ENCODE data around the gene SV2A.
"Not testable (repeated sequence)": the region's sequence is repeated elsewhere in the genome, so short reads cannot be mapped to it uniquely, and the experiment has no call there.

SV2A gene

DNA sequence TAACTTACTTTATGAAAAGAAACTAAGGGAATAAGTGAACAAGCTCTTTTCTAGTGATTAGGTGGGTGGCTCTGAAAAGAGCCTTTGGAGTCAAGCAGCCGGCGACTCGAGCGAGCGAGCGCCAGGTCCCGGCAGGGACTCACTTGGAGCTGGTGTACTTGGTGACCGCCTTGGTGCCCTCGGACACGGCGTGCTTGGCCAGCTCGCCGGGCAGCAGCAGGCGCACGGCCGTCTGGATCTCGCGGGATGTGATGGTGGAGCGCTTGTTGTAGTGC, 31.6 kb downstream of the SV2A start:
- not testable (repeated sequence) for FAIRE-seq

DNA sequence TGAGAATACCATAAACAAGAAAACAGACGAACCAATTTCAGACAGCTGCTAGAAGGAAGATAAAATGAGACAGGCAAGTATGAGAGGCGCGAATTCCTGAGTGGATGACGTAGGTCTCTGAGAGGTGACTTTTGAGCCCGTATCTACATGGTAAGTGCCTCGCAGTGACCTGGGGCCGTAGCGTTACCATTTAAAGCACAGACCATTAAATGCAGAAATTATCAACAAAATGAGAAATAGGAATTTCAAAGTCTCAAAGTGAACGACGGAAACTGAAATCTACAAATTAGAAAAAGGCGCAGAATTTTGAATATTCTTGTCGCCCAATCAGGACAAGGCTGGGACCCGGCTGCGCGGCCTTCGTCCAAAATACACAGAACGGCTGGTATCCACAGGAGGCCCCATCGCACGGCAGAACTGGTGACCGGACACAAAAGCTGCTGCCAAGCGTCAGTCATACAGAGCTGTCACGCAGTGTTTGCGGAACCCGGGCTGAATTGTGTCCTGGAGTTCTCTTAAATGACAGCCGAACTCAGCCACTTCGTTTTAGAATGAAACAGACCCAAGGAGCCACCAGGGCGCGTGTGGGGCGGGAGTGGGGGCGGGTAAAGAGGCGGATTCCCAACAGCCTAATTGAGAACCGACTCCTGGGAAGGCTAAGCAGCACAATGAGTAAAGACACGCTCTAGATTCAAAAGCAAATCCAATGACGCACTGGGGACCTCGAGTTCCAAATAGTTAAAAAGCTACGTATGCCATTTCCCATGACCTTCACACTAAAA, 32.1 kb downstream of the SV2A start:
- no peak for FAIRE-seq

DNA sequence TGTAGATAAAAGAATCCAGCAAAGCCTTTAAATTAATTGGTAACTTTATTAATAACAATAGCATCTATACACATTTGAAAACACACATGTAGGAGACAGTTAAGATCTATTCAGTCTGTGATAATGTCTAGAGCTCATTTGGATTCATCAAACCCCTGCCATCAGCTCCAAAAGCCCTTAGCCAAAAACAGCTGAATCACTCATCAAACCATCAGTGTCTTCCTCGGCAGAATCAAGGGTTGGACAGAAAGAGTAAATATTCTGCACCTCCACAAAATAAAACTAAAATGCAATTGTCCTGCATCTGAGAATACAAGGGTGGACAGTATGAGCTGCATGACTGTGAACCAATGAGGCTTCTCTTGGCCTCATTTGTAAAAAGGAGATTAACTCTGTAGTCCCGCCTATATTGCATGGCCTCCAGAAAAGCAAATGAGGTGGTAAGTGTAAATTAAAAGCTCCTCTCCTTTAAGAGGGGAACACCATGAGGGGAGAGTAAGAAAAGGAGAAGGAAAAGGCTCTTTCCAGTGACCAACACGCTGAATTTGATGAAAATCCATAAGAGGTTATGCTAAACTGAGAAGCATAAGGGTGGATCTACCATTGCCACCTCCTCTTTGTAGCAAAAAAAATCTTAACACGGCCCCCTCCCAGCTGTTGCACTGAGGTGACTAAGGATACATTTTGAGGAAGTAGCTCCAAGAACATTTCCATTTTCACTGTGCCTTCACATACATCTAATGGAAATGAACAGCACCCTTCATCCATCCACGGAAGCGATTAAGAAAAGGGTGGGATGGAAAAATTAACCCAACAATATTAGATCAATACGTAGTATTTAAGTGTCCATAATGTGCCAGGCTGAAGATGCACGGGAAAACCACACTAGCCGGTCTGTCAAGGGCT, 33.0 kb downstream of the SV2A start:
- FAIRE-seq, result no peak

DNA sequence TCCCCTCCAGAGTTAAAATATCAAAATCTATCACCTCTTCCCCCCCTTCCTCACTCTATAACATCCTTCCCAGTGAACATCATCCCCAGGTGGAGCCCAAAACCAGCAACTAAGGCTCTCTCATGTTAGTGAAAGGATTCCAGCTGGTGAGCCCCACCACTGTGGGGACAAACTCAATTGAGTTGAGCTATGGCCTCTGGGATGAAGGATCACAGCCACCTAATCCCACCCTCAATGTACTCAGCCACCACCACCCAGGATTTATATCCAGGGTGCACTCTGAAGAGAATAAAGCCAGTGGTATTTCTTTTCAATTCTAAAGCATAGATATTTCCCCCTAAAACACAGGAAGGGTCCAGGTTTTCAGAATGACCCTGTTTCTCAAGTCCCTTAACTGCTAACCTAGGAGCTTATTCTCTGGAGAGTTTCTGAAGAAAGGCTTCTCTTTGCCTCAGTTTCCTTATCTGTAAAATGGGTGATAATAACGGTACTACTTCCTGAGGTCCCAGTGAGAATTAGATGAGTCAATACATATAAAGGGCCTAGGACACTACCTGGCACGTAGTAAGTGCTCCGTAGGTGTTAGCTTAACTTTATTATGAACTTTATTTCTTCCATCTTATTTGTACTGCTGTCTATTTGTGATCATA, 33.9 kb downstream of the SV2A start:
- no peak for FAIRE-seq

DNA sequence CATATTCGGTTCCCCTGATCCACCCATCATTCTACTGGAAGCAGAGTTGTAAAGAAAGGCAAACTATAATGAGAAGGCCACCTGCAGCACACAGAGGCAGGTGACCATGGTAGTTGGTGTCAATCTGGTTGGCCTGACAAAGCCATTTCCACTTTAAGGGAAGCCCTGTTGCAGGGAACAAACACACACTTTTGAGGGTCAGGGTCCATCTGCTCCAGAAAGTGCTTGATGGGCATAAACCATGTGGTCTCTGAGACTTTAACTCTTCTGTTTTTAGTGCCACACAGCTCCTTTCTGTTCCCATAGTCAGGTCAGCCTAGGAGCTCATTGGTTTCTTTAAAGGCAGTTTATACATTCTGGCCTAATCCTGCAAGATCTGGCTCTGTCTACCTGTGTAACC, 35.8 kb downstream of the SV2A start:
- FAIRE-seq, result no peak

DNA sequence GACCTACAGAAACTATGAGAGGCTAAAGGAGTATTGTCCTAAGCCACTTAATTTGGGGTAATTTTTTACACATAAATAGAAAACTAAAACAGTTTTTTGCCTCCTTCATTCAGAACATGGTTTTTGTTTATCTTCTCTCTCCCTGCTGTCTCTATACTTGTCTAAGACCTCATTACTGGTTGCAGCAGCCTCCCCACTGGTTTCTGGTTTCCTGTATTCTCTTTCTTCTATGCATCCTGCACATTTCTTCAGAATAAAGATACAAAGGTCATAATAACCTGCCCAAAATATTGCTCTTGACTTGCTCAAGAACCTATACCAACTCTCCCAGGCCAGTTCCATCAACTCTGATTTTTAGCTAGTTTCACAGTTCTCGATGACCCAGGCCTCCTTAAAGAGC, 38.1 kb downstream of the SV2A start:
- FAIRE-seq, result no peak

DNA sequence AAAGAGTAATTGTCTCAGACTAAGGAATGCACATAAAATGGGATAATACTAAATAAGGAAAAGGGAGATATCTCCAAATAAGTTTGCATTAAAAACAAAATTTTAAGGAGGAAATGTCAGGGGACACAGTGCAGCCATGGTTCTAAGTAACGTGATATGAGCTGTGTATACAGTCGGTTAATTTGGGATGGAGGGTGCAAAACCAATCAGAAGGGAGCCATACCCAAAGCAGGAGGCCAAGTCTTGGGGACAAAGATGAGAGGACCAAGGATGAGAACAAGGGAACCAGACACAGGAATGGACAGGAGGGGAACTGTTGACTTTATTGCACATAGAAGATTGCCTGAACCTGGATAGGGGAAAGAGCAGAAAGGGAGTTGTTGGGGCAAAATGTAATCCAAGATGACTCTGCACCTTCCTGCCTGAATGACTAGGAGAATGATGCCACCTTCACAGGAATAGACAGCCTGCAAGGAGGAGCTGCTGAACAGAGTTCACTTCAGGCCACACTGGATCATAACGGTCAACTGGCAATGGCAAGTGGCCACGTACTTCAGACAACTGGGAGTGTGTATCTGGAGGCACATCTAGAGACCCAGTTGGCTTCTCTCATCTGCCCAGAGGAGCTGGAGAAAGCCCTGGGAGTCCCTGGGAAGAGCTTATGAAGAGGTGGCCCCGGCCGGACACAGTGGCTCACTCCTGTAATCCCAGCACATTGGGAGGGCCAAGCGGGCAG, 40.3 kb downstream of the SV2A start:
- FAIRE-seq, result no peak

DNA sequence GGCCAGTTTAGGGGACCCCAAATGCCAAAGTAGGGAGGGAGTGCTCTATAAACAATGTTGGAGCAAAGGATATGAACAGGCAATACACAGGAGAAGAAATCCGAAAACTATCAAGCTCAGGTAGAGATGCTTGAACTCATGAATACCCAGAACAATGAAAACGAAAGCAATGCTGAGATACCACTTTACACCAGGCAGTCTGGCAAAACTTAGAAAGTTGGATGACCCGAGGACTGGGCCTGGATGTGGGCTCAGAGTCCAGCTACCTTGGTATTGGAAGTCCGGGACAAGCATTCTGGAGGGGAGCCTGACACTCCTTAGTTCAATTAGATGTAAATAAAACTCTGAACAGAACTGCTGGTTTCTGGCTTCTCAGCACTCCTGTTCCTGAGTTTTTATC, 44.6 kb downstream of the SV2A start:
- FAIRE-seq, result not testable (repeated sequence)

DNA sequence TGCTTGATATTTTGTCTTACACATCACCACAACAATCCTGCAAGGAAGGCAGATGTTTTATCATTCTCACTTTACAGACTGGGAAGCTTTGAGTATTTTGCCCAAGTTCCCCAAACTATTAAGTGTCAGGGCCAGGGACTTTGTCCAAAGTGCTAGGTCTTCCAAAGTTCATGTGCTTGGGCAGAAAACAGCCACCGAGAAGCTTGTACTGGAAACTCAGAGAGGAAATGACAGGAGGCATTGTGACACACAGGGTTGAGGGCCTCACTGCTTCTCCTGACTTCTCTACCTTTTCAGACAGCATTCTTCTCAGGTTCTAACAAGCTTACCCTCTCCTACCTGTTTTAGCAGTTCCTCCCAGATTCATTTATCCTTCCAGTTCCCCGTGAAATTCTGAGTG, 50.8 kb downstream of the SV2A start:
- FAIRE-seq, result not testable (repeated sequence)

DNA sequence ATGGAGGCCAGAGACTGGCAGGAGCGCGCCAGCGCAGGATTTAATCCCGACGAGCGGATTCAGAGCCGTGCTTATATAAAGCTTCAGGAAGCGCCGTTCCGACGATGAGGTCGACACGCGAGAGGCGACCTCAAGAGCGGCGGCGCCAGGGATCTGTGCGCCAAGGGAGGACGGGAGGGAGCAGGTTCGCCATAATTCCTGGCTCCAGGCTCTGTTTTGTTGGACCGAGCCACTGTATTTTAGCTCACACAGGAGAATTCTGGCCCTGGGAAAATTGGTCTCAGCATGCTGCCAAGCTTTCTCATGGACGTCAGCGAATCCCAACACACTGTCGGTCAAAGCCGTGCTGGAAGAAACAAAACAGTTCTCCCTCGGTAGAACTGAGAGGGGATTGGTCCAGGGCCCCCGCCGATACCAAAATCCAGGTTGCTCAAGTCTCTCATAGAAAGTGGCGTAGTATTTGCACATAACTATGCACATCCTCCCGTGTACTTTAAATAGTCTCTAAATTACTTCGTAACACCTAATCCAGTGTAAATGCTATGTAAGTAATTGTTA, 56.1 kb downstream of the SV2A start:
- not testable (repeated sequence) for FAIRE-seq

DNA sequence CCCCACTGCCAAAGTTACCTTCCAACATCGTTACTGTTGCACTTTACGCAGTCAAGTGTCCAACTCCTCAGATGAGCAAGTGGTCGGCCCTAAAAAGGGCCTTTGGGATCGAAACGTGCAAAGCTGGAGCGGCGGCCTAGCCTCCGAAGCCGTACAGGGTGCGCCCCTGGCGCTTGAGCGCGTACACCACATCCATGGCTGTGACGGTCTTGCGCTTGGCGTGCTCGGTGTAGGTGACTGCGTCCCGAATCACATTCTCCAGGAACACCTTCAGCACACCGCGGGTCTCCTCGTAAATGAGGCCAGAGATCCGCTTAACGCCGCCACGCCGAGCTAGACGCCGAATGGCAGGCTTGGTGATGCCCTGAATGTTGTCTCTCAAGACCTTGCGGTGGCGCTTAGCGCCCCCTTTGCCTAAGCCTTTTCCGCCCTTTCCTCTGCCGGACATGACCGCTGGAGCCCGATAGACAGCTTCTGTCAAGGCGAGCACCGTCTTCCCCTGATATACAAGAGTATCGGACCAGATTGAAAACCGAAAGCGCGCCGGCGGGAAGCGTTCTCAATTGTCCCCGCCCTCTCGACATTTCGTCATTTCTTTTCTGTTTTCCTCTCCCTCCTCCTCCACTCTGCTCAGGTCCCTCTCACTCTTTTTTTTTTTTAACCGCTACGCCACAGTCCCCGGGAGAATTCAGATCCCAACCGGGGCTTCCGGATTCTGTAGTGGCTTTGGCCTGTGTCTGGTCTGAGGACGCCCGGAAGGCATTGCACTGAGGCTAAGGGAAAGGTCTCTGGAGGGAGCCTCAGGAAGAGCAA, 56.8 kb downstream of the SV2A start:
- not testable (repeated sequence) for FAIRE-seq

DNA sequence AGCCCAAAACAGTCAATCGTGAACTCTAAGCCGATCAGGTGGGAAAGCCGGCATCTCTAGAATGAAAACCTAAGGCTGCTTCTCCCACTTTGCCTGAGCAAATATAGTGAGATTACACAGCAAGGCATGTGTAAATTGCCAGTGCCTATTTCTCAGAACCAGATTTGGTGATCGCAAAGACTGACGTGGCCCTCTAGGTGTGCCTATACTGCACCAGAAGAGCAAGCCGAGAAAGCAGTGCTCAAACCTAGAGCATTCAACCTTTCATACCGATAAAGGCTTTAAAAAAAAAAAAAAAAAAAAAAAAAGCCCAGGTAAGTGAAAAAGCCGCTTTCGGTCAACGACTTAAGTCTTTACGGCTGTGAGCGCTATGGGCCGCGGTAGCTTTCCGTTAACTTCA, 57.4 kb downstream of the SV2A start:
- FAIRE-seq, result not testable (repeated sequence)
